ENCODE measurements around the gene F2R. TPM values are rescaled to one million over a fixed set of nuclear protein-coding genes. Genes with fewer than 3 reads are reported as not detected.

F2R gene
- total and polyA plus RNA-seq, 2 experiments from 2014 or later, result 15.0 to 26.0 TPM

DNA sequence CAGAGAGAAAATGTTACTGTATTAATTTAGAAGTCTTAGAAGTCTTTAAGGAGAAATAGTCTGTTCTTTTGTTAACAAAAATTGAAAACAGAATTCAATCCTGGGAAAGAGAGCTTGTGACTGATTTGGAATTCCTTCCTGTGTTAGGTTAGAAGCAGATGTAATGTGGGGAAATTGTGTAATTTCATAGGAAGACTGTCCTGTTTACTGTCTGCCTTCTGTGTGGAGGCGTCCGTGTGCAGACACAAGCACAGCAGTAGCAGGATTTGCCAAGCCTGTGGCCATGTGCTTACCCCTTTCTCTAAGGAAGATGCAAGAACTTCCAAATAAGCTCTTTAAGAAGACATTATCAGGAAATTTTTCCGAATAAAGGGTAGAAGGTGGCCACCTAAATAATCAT lies 36.7 kb upstream of the F2R start:
- no peaks in the 10 kb centered on the region for H3K27me3 Mint-ChIP-seq (ENCODE audit: insufficient read depth, low read depth, poor library complexity)
- no peaks in the 10 kb centered on the region for H3K9me3 Mint-ChIP-seq
- no peak for ATAC-seq
- H3K4me2 ChIP-seq, result no peak overlapping the region
- no peak overlapping the region for H3K27ac ChIP-seq (ENCODE audit: low read depth)
- no peaks in the 10 kb centered on the region for H3K9me2 ChIP-seq (ENCODE audit: insufficient read depth)
- TF ChIP-seq POLR2AphosphoS5 (IDR thresholded peaks at IDR 0.05; ENCODE audit: low read depth) (no peak), EZH2 (IDR thresholded peaks at IDR 0.05; ENCODE audit: low read depth, unreplicated experiment) (no peak), EZH2phosphoT487 (IDR thresholded peaks at IDR 0.05; ENCODE audit: unreplicated experiment) (no peak), CREB1 (CRISPR knock-in tag; IDR thresholded peaks at IDR 0.05; ENCODE audit: low read depth) (no peak), NANOG (IDR thresholded peaks at IDR 0.05; ENCODE audit: borderline replicate concordance) (no peak), STAT1 (IDR thresholded peaks at IDR 0.05; ENCODE audit: unreplicated experiment) (no peak), ZNF114 (CRISPR knock-in tag; IDR thresholded peaks at IDR 0.05) (no peak), JUNB (IDR thresholded peaks at IDR 0.05; ENCODE audit: unreplicated experiment) (no peak), ZNF331 (CRISPR knock-in tag; IDR thresholded peaks at IDR 0.05; ENCODE audit: low read depth) (no peak)
- TF ChIP-seq, protein P1, sequence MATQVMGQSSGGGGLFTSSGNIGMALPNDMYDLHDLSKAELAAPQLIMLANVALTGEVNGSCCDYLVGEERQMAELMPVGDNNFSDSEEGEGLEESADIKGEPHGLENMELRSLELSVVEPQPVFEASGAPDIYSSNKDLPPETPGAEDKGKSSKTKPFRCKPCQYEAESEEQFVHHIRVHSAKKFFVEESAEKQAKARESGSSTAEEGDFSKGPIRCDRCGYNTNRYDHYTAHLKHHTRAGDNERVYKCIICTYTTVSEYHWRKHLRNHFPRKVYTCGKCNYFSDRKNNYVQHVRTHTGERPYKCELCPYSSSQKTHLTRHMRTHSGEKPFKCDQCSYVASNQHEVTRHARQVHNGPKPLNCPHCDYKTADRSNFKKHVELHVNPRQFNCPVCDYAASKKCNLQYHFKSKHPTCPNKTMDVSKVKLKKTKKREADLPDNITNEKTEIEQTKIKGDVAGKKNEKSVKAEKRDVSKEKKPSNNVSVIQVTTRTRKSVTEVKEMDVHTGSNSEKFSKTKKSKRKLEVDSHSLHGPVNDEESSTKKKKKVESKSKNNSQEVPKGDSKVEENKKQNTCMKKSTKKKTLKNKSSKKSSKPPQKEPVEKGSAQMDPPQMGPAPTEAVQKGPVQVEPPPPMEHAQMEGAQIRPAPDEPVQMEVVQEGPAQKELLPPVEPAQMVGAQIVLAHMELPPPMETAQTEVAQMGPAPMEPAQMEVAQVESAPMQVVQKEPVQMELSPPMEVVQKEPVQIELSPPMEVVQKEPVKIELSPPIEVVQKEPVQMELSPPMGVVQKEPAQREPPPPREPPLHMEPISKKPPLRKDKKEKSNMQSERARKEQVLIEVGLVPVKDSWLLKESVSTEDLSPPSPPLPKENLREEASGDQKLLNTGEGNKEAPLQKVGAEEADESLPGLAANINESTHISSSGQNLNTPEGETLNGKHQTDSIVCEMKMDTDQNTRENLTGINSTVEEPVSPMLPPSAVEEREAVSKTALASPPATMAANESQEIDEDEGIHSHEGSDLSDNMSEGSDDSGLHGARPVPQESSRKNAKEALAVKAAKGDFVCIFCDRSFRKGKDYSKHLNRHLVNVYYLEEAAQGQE (IDR thresholded peaks at IDR 0.05; ENCODE audit: unreplicated experiment), result no peak
- TF ChIP-seq, protein P2, sequence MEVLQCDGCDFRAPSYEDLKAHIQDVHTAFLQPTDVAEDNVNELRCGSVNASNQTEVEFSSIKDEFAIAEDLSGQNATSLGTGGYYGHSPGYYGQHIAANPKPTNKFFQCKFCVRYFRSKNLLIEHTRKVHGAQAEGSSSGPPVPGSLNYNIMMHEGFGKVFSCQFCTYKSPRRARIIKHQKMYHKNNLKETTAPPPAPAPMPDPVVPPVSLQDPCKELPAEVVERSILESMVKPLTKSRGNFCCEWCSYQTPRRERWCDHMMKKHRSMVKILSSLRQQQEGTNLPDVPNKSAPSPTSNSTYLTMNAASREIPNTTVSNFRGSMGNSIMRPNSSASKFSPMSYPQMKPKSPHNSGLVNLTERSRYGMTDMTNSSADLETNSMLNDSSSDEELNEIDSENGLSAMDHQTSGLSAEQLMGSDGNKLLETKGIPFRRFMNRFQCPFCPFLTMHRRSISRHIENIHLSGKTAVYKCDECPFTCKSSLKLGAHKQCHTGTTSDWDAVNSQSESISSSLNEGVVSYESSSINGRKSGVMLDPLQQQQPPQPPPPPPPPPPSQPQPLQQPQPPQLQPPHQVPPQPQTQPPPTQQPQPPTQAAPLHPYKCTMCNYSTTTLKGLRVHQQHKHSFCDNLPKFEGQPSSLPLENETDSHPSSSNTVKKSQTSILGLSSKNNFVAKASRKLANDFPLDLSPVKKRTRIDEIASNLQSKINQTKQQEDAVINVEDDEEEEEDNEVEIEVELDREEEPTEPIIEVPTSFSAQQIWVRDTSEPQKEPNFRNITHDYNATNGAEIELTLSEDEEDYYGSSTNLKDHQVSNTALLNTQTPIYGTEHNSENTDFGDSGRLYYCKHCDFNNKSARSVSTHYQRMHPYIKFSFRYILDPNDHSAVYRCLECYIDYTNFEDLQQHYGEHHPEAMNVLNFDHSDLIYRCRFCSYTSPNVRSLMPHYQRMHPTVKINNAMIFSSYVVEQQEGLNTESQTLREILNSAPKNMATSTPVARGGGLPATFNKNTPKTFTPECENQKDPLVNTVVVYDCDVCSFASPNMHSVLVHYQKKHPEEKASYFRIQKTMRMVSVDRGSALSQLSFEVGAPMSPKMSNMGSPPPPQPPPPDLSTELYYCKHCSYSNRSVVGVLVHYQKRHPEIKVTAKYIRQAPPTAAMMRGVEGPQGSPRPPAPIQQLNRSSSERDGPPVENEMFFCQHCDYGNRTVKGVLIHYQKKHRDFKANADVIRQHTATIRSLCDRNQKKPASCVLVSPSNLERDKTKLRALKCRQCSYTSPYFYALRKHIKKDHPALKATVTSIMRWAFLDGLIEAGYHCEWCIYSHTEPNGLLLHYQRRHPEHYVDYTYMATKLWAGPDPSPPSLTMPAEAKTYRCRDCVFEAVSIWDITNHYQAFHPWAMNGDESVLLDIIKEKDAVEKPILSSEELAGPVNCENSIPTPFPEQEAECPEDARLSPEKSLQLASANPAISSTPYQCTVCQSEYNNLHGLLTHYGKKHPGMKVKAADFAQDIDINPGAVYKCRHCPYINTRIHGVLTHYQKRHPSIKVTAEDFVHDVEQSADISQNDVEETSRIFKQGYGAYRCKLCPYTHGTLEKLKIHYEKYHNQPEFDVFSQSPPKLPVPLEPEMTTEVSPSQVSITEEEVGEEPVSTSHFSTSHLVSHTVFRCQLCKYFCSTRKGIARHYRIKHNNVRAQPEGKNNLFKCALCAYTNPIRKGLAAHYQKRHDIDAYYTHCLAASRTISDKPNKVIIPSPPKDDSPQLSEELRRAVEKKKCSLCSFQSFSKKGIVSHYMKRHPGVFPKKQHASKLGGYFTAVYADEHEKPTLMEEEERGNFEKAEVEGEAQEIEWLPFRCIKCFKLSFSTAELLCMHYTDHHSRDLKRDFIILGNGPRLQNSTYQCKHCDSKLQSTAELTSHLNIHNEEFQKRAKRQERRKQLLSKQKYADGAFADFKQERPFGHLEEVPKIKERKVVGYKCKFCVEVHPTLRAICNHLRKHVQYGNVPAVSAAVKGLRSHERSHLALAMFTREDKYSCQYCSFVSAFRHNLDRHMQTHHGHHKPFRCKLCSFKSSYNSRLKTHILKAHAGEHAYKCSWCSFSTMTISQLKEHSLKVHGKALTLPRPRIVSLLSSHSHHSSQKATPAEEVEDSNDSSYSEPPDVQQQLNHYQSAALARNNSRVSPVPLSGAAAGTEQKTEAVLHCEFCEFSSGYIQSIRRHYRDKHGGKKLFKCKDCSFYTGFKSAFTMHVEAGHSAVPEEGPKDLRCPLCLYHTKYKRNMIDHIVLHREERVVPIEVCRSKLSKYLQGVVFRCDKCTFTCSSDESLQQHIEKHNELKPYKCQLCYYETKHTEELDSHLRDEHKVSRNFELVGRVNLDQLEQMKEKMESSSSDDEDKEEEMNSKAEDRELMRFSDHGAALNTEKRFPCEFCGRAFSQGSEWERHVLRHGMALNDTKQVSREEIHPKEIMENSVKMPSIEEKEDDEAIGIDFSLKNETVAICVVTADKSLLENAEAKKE (CRISPR knock-in tag; IDR thresholded peaks at IDR 0.05), result no peak
- TF ChIP-seq, protein P3, sequence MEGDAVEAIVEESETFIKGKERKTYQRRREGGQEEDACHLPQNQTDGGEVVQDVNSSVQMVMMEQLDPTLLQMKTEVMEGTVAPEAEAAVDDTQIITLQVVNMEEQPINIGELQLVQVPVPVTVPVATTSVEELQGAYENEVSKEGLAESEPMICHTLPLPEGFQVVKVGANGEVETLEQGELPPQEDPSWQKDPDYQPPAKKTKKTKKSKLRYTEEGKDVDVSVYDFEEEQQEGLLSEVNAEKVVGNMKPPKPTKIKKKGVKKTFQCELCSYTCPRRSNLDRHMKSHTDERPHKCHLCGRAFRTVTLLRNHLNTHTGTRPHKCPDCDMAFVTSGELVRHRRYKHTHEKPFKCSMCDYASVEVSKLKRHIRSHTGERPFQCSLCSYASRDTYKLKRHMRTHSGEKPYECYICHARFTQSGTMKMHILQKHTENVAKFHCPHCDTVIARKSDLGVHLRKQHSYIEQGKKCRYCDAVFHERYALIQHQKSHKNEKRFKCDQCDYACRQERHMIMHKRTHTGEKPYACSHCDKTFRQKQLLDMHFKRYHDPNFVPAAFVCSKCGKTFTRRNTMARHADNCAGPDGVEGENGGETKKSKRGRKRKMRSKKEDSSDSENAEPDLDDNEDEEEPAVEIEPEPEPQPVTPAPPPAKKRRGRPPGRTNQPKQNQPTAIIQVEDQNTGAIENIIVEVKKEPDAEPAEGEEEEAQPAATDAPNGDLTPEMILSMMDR (conservative IDR thresholded peaks at IDR 0.05; ENCODE audit: low read depth in 2 of 2), result no peak
- TF ChIP-seq, protein P4, sequence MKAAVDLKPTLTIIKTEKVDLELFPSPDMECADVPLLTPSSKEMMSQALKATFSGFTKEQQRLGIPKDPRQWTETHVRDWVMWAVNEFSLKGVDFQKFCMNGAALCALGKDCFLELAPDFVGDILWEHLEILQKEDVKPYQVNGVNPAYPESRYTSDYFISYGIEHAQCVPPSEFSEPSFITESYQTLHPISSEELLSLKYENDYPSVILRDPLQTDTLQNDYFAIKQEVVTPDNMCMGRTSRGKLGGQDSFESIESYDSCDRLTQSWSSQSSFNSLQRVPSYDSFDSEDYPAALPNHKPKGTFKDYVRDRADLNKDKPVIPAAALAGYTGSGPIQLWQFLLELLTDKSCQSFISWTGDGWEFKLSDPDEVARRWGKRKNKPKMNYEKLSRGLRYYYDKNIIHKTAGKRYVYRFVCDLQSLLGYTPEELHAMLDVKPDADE (IDR thresholded peaks at IDR 0.05), result no peak
- H3K4me1 Mint-ChIP-seq, result 0 out of 3 replicates have a peak, but pooled peaks cover 3% of the 10 kb centered on the region
- DNase-seq (ENCODE audit: low spot score), result no peak
- H3K4me3 Mint-ChIP-seq, result no peak overlapping the region
- H3K79me2 ChIP-seq (replicated peaks; ENCODE audit: insufficient read depth), result no peaks in the 10 kb centered on the region
- no peaks in the 10 kb centered on the region for H3K27me3 ChIP-seq (ENCODE audit: insufficient read depth)
- no peak overlapping the region for H3K4me3 ChIP-seq
- no peak overlapping the region for H2AFZ ChIP-seq
- H3K36me3 Mint-ChIP-seq (ENCODE audit: low read depth), result peaks cover 4% of the 10 kb centered on the region; the same call in 2 of the 3 replicates
- H4K20me1 ChIP-seq (replicated peaks; ENCODE audit: insufficient read depth), result no peaks in the 10 kb centered on the region
- no peaks in the 10 kb centered on the region; the same call in 1 of the 2 replicates for H3K36me3 ChIP-seq (ENCODE audit: insufficient read depth)
- no peak overlapping the region for H3K27ac Mint-ChIP-seq
- no peaks in the 10 kb centered on the region for H3K4me1 ChIP-seq (ENCODE audit: insufficient read depth)
- H3F3A ChIP-seq (replicated peaks; ENCODE audit: low read depth), result no peaks in the 10 kb centered on the region
